D721Med (cell line): ENCODE data around the gene PCSK6.

Source experiments
- DNase-seq: peaks from one replicate; pipeline ENCODE4 v3.0.0; 2011; ENCODE audit warnings: low spot score; ENCODE audit not compliant: insufficient read length
- FAIRE-seq: peaks from 2 replicates; lab custom pipeline; 2011; peaks lifted over from hg19 to GRCh38; lab: Jason Lieb, UNC
- TF ChIP-seq, protein P1 (sequence below): IDR thresholded peaks from 2 replicates; pipeline ENCODE4 v1.5.1; 2012; ENCODE audit warnings: mild to moderate bottlenecking, control low read depth; ENCODE audit not compliant: insufficient read depth; ENCODE audit errors: missing control alignments

PCSK6 gene

DNA sequence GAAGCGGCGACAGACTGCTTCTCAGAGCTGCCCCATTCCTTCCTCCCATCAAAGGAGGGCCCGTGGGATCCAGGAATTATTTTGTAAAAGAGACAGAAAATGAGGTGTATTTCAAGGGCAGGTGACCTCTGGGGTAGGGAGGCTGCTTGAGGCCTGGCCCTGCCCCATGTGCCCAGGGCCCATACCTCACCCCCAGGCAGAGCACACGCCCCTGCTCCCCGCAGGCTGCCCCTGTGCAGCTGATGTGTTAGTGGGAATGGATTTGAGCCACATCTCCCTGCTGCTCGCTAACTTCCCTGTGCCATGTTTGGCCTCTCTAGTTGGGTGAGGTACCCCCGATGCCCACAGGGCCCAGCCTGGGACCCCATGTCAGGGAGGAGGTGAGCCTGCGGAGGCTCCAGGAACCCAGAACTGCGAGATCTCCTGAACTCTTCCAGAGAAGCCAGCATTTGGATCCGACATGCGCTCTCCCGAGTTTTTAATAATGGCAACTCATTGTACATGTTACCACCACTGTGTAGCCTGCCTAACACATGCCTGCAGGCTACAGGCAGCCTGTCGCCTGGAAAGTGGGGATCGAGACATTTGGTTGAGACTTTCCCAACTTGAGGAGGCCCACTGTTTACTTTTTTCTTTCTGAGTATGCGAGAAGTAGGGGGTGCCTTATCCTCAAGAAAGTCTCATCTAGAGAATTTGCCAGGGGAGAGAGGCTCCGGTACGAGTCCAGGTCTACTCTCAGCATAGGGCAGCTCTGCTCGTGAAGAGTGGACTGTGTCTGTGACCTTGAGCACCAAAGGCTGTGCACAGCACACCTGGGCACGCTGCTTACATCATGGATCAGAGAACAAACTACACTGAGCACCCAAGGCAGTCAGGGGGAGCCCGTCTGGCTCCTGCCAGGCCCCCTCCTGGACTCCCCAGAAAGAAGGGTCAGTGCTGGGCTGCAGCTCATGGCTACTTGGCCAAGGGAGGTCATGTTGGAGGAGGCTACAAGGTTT, 36.1 kb downstream of the PCSK6 start:
- DNase-seq: no peak
- TF ChIP-seq, protein P1, sequence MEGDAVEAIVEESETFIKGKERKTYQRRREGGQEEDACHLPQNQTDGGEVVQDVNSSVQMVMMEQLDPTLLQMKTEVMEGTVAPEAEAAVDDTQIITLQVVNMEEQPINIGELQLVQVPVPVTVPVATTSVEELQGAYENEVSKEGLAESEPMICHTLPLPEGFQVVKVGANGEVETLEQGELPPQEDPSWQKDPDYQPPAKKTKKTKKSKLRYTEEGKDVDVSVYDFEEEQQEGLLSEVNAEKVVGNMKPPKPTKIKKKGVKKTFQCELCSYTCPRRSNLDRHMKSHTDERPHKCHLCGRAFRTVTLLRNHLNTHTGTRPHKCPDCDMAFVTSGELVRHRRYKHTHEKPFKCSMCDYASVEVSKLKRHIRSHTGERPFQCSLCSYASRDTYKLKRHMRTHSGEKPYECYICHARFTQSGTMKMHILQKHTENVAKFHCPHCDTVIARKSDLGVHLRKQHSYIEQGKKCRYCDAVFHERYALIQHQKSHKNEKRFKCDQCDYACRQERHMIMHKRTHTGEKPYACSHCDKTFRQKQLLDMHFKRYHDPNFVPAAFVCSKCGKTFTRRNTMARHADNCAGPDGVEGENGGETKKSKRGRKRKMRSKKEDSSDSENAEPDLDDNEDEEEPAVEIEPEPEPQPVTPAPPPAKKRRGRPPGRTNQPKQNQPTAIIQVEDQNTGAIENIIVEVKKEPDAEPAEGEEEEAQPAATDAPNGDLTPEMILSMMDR: no peak
- FAIRE-seq: no peak

DNA sequence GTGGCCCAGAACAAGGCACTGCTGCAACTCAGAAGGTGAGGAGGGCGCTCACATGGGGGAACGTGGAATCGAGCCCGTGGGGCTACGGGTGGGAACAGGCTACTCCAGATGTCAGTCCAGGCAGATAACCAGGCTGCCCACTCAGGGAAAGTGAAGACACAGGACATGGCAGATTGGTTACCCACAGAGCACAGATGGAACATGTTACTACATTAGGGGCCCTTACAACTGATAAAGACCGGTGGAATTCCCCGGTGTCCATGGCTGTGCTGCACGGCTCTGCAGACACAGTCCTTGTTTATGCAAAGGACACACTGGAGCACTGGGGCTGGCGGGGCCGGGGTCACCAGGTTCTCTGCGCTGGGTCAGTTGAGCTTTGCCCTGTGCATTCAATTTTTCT, 36.9 kb downstream of the PCSK6 start:
- DNase-seq: no peak
- no peak for FAIRE-seq
- TF ChIP-seq, protein P1: no peak

DNA sequence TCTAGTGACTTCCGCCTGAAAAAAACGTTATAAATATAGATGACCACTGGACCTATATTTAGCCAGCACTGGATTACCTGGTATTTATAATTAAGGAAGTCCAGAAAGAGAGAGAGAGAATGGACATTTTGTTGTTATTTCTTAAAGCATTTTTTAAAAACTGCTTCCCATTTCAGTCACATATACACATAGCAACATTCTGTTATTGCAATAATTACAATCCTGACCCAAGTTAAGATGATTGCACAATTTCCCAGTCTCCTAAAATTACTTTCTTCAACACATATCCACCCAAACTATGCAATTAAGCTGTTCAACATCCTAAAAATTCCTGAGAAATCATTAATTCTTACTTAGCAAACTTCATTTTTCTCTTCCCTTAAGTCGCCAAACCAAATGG, 37.7 kb downstream of the PCSK6 start:
- DNase-seq (no peak), FAIRE-seq (no peak)
- TF ChIP-seq, protein P1: no peak

DNA sequence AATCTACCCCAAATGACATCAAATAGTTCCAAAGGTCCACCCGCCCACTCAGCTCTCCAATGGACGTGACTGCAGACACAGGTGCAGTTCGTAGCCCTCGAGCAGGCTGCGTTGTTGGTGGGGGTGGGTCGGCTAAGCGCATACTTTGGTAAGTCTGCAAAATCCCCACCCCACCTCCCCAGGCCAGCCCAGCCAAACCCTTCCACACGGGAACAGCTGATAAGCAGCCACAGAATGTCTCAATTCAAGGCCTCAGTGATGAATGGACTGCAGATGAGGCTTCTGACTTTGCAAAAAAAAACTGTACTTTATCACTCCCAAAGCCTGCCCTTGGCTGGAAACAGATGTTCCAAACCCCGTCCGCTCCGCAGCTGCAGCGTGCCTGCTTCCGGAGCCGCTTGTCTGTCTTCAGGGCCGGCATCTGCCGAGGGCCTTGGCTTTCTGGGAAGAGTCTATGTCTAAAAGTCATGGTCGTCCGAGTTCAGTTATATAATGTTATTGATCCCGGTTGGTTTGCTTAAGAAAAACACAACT, 38.2 kb downstream of the PCSK6 start:
- FAIRE-seq (no peak), DNase-seq (no peak)
- TF ChIP-seq, protein P1: no peak

DNA sequence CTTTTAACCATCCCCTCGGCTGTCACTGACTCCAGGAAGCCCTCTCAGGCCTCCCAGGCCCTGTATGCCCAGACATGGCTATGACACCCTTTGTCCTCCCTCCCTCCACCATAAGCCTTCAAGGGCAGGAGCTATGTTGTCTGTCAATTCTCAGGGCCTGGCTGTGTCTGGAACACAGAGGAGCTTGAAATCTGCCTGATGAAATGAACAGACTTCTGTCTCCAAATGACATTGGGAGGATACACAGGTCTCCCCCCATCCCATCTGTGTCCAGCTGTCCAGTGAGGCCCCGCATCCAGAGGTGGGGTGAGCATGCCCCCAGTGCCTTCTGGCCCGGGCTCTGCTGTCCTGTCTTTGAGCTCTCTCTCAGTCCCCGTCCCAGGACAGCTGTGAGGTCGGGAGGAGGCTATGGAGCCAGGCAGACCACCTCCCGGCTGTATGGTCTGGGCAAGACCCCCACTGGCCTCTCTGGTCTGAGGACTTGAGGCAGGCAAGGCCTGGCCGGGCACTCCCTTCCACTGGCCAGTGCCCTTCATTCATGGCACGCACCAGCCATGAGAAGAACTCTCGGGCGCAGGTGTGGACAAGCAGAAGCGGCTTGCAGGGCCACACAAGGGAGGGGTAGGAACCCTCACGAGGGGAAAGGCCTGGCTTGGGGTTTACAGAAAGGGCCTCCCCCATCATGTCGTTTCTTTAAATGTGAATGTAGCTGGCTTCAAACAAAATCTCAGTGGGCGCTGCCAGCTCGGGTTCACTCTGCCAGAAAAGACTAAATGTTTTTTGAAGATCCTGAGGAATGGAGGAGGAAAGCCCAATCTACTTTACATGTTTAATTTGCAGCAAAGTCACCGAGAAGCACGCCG, 38.9 kb downstream of the PCSK6 start:
- FAIRE-seq (no peak), DNase-seq (no peak)
- TF ChIP-seq, protein P1: no peak

DNA sequence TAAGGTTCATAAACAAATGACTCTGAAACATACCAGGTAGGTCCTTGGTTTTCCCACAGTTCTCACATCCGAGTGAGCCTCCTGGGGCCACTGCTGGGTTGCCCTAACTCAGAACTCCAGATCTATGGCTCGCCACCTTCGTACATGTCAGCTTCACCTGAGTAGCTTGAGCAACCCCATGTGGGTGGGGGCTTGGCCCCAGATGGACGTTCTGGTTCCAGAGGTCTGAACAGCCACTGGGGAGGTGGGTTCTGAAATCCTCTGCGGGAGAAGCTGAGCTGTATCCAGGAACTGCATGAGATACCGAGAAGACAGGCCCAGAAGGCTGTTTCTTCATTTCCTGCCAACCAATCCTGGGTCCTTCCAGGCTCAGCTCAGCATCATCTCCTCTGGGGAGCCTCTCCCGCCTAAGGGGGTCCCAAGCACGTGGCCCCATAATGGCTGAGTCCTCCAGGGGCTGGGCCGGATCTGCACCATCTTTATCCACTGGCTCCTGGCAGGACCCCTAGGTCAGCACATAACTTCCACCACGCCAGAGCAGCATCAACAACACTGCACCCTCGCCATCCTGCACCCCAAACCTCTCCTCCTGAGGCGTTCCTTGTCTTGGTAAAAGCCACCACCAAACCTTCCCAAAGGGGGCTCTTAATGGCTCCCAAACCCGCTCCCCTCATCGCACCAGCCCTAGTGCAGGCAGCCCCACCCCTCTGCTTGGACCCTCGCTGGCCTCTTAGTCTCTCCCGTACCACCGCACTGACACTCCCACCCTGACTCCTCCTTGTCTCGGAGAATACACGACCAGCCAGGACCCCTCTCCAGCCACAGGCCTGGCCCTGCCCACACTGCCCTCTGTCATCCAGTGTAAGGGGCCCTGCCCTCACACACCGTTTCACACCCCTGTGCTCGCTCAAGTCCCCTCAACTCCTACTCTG, 39.8 kb downstream of the PCSK6 start:
- no peak for FAIRE-seq
- TF ChIP-seq, protein P1: no peak
- no peak for DNase-seq
